SK-N-MC (cell line): ENCODE data around the gene CDH9.

Experiments
- DNase-seq: peaks from one replicate; pipeline ENCODE4 v3.0.0-alpha.2; 2011; ENCODE audit warnings: low read depth, low spot score
- H3K27ac ChIP-seq: fragments of 200-600 bp; sonication (generic); 2 replicates; pipeline ENCODE4 v1.5.1; 2016; ENCODE audit warnings: mixed run types
- H3K36me3 ChIP-seq: fragments of 200-600 bp; sonication (generic); 2 replicates; pipeline ENCODE4 v1.6.1; 2017; ENCODE audit warnings: antibody characterized with exemption, low read length, mixed read lengths; ENCODE audit not compliant: insufficient read depth
- H3K4me3 ChIP-seq: fragments of 200-600 bp; sonication (generic); 2 replicates; pipeline ENCODE4 v1.5.1; 2016
- H3K9ac ChIP-seq: fragments of 200-600 bp; sonication (generic); 2 replicates; pipeline ENCODE4 v1.8.0; 2017; ENCODE audit warnings: mixed run types, mixed read lengths; ENCODE audit not compliant: insufficient read length
- H3K9me3 ChIP-seq: fragments of 200-600 bp; sonication (generic); 2 replicates; pipeline ENCODE4 v1.6.1; 2017; ENCODE audit warnings: low read depth, mild to moderate bottlenecking, antibody characterized with exemption, low read length, moderate library complexity, mixed read lengths
- EZH2 ChIP-seq: fragments of 200-600 bp; sonication (generic); IDR thresholded peaks from one replicate; pipeline ENCODE4 v1.6.1; 2017; ENCODE audit warnings: antibody characterized with exemption
- FOXP2 ChIP-seq: optimal IDR thresholded peaks from 2 replicates; pipeline ENCODE3; 2011; ENCODE audit warnings: mild to moderate bottlenecking, moderate library complexity; ENCODE audit not compliant: insufficient read depth; ENCODE audit errors: extremely low read length, control extremely low read depth
- POLR2AphosphoS5 ChIP-seq: IDR thresholded peaks from 2 replicates; pipeline ENCODE4 v1.6.1; 2012; ENCODE audit warnings: mild to moderate bottlenecking, low read depth, low read length, borderline replicate concordance

CDH9 gene

GRCh38 chr5:27038476-27038875 is at the start of gene CDH9:
Gene CDH9, minus strand, starts transcription at chr5:27038586. Its CDS starts 50,253 bp downstream, at chr5:26988333.
- DNase-seq: no peak
- no peak within 1 kb of the TSS for H3K27ac ChIP-seq
- H3K4me3 ChIP-seq: no peak within 1 kb of the TSS
- TF ChIP-seq POLR2AphosphoS5 (no peak), FOXP2 (no peak), EZH2 (no peak)
- H3K9ac ChIP-seq: no peak within 1 kb of the TSS
- H3K9me3 ChIP-seq: no peaks in the 10 kb centered on the region
- no peaks in the 10 kb centered on the region for H3K36me3 ChIP-seq

- no peak for TF ChIP-seq FOXP2
- no peak for TF ChIP-seq POLR2AphosphoS5
- TF ChIP-seq EZH2: no peak
- Histone ChIP-seq H3K36me3 (no peaks in the 10 kb centered on the region), H3K9me3 (peaks cover 5% of the 10 kb centered on the region; the same call in 1 of the 2 replicates), H3K27ac (no peak overlapping the region), H3K9ac (no peak overlapping the region), H3K4me3 (no peak overlapping the region)
- DNase-seq: no peak
These were observed 49.4 kb upstream of the CDH9 start for GRCh38 chr5:27087747-27088146.

GRCh38 chr5:27083449-27084415 is 45.3 kb upstream of the CDH9 start:
- Histone ChIP-seq H3K4me3 (no peak overlapping the region), H3K9me3 (peaks cover 5% of the 10 kb centered on the region; the same call in 1 of the 2 replicates), H3K36me3 (no peaks in the 10 kb centered on the region), H3K27ac (peak overlapping the region; percentile 63; the same call in 1 of the 2 replicates), H3K9ac (no peak overlapping the region)
- TF ChIP-seq POLR2AphosphoS5 (no peak), FOXP2 (no peak), EZH2 (no peak)
- DNase-seq: no peak

GRCh38 chr5:27080147-27080546 is 41.8 kb upstream of the CDH9 start:
- no peaks in the 10 kb centered on the region for H3K36me3 ChIP-seq
- no peak overlapping the region for H3K4me3 ChIP-seq
- TF ChIP-seq EZH2 (no peak), FOXP2 (no peak), POLR2AphosphoS5 (no peak)
- DNase-seq: no peak
- no peak overlapping the region for H3K27ac ChIP-seq
- H3K9me3 ChIP-seq: peaks cover 5% of the 10 kb centered on the region; the same call in 1 of the 2 replicates
- H3K9ac ChIP-seq: no peak overlapping the region

- H3K9ac ChIP-seq: no peak overlapping the region
- DNase-seq: no peak
- no peak overlapping the region for H3K27ac ChIP-seq
These were observed 24.1 kb upstream of the CDH9 start for GRCh38 chr5:27062451-27062850.

GRCh38 chr5:27048510-27048909 is 10.1 kb upstream of the CDH9 start:
- TF ChIP-seq FOXP2 (no peak), EZH2 (no peak), POLR2AphosphoS5 (no peak)
- H3K36me3 ChIP-seq: no peaks in the 10 kb centered on the region
- H3K9ac ChIP-seq: no peak overlapping the region
- H3K27ac ChIP-seq: no peak overlapping the region
- DNase-seq: no peak
- no peaks in the 10 kb centered on the region for H3K9me3 ChIP-seq
- H3K4me3 ChIP-seq: no peak overlapping the region

More at GRCh38 chr5:27062451-27062850, 24.1 kb upstream of the CDH9 start:
- H3K36me3 ChIP-seq: no peaks in the 10 kb centered on the region
- TF ChIP-seq POLR2AphosphoS5 (no peak), EZH2 (no peak), FOXP2 (no peak)
- H3K4me3 ChIP-seq: no peak overlapping the region
- H3K9me3 ChIP-seq: no peaks in the 10 kb centered on the region

- Histone ChIP-seq H3K9ac (no peak overlapping the region), H3K9me3 (no peaks in the 10 kb centered on the region), H3K4me3 (no peak overlapping the region), H3K36me3 (no peaks in the 10 kb centered on the region), H3K27ac (no peak overlapping the region)
- DNase-seq: no peak
- no peak for TF ChIP-seq POLR2AphosphoS5
- no peak for TF ChIP-seq FOXP2
- TF ChIP-seq EZH2: no peak
These were observed 3.0 kb upstream of the CDH9 start for GRCh38 chr5:27041372-27041771.

- TF ChIP-seq EZH2: no peak
- no peak for TF ChIP-seq POLR2AphosphoS5
- no peak for TF ChIP-seq FOXP2
- H3K9me3 ChIP-seq: no peaks in the 10 kb centered on the region
- DNase-seq: no peak
- H3K4me3 ChIP-seq: no peak overlapping the region
- H3K27ac ChIP-seq: no peak overlapping the region
- H3K36me3 ChIP-seq: no peaks in the 10 kb centered on the region
- no peak overlapping the region for H3K9ac ChIP-seq
These were observed 3.8 kb downstream of the CDH9 start for GRCh38 chr5:27034565-27034964.
